Esophagus muscularis mucosa (tissue), 4 donors: ENCODE measurements around the gene DTD2.

Source experiments
- EP300 ChIP-seq: sonication (generic); formaldehyde crosslinking; IDR thresholded peaks from one replicate; pipeline ENCODE4 v1.6.1; 2017; ENCODE audit warnings: antibody characterized with exemption
- POLR2AphosphoS5 ChIP-seq, 2 donors: sonication (generic); formaldehyde crosslinking; IDR thresholded peaks; one replicate each; pipeline ENCODE4 v1.6.1; 2017; ENCODE audit warnings: antibody characterized with exemption in 2 of 2
- TF ChIP-seq, protein P1 (sequence below), 3 experiments: fragments of 200-600 bp in 2 of 3; fragments of 450-650 bp in 1 of 3; sonication (generic) in 2 of 3; IDR thresholded peaks; one replicate each; pipeline ENCODE4 v1.5.1; 2017 to 2019; ENCODE audit warnings: antibody characterized with exemption in 3 of 3, mild to moderate bottlenecking in 2 of 3, moderate library complexity in 1 of 3

- TF ChIP-seq POLR2AphosphoS5 (IDR thresholded peaks at IDR 0.05) (no peak), EP300 (no peak)
- TF ChIP-seq, protein P1, sequence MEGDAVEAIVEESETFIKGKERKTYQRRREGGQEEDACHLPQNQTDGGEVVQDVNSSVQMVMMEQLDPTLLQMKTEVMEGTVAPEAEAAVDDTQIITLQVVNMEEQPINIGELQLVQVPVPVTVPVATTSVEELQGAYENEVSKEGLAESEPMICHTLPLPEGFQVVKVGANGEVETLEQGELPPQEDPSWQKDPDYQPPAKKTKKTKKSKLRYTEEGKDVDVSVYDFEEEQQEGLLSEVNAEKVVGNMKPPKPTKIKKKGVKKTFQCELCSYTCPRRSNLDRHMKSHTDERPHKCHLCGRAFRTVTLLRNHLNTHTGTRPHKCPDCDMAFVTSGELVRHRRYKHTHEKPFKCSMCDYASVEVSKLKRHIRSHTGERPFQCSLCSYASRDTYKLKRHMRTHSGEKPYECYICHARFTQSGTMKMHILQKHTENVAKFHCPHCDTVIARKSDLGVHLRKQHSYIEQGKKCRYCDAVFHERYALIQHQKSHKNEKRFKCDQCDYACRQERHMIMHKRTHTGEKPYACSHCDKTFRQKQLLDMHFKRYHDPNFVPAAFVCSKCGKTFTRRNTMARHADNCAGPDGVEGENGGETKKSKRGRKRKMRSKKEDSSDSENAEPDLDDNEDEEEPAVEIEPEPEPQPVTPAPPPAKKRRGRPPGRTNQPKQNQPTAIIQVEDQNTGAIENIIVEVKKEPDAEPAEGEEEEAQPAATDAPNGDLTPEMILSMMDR (IDR thresholded peaks at IDR 0.05): no peak
Measured at GRCh38 chr14:31477248-31477647, 19.9 kb upstream of the DTD2 start.
